ENCODE results near the gene TBX6. TPM values are rescaled to one million over a fixed set of nuclear protein-coding genes. Genes with fewer than 3 reads are reported as not detected.

The TBX6 gene, protein sequence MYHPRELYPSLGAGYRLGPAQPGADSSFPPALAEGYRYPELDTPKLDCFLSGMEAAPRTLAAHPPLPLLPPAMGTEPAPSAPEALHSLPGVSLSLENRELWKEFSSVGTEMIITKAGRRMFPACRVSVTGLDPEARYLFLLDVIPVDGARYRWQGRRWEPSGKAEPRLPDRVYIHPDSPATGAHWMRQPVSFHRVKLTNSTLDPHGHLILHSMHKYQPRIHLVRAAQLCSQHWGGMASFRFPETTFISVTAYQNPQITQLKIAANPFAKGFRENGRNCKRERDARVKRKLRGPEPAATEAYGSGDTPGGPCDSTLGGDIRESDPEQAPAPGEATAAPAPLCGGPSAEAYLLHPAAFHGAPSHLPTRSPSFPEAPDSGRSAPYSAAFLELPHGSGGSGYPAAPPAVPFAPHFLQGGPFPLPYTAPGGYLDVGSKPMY
- 0.14 to 0.31 TPM (median 0.30 TPM) in 5 replicates for total RNA-seq (2022; extraction: Qiagen RNA extraction)

GRCh38 chr16:30091474-30092372, at the start of gene TBX6:
Gene TBX6 (minus strand): TSS chr16:30091924. CDS start chr16:30091193, 731 bp downstream.

DNA sequence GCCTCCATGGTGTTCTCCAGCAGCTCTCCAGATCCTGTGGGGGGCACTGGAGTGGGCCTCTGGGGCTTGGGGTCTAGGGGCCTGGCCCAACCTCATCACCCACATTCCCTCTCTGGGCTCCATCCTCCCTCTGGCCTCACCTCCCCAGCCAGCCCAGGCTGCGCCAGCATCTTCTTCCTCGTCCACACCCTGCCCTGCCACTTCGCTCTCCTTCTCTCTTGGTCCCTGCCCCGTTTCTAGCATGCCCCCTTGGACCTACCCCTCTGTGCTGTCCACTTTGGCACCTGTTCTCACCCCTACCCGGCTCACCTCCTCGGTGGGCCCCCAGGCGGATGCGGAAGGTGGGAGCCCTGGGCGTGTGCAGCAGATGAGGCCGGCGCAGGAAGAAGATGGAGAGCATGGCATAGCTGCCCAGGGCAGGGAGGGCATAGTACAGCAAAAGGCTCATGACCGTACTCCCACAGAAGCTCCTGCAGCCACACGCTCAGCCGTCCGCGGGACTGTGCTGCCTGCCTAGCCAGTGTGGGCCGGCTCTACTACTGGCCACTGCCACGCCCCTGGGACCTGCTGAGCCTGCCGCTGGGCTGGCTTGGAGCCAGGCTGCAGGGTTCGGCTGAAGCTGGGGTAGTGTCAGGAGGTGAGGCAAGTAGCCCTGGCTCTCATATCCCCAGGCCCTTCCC, 21.4 kb upstream of the TBX6 start, which contains the start of gene GDPD3:
Gene GDPD3 (minus strand): TSS at position 507 of the 680 bp plus-strand sequence. CDS start 59 bp downstream, at position 448.

DNA sequence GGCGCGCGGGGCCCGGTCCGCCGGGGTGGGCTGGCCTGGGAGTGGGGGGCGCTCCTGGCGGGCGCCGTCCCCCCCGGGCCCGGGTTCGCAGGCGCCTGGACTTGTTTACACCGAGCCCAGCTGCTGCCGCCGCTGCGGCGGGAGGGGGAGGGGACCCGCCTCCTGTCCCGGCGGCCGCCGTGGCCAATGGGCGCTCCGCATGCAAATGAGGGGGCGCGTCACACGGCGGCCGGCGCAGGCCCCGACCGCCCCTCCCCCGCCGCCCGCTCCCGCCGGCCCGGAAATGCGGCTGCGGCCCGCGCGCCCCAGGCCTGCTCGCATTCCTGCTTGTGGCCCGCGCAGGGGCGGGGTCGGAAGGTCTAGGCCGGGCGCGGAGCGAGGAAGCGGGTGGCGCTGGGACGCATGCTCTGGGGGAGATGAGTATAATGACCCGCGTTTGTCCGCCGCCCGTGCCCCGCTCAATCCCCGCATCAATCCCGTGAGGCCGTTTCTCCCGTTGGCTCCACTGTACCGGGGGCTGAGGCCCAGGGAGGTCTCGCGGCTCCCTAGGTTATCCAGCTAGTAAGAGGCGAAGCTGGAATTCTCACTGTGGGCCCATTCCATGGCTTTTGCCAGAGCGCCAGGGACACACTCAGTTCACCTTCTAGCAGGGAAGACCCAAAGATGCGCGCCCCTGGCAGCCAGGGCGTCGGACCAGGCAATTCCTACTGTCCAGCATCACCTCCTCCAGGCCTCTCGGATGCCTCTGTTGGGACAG, 4.6 kb upstream of the TBX6 start, which contains the start of gene YPEL3:
Gene YPEL3 (minus strand): TSS at position 109 of the 757 bp plus-strand sequence. CDS start 731 bp downstream, outside the sequence.

DNA sequence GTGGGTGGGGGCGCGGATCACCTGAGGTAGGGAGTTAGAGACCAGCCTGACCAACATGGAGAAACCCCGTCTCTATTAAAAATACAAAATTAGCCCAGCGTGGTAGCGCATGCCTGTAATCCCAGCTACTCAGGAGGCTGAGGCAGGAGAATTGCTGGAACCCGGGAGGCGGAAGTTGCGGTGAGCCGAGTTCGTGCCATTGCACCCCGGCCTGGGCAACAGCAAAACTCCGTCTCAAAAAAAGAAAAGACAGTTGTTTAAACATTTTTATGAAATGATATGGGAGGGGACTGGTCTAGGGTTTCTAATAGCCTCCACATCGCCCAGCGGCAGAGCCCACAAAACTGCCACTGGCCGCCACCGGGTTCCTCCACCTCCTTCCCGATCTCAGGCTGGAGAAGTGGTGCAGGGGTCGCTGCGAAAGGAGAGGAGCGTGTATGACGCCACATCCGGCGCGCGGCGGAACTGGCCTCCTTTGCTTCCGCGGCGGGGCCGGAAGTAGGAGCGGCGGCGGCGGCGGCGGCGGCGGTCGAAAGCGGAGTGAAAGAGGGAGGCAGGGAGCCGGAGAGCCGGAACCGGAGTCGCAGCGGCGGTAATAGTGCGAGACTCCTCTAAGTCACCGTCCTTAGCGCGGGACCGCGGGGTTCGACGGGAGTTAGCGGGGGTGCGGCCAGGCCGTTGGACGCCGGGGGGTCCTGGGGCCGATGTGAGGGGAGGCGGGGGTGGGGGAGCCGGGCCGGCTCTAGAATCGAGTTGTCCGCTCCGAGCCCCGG, 16.0 kb downstream of the TBX6 start, which contains the start of gene PPP4C:
Gene PPP4C (plus strand): TSS at position 492 of the 773 bp plus-strand sequence. CDS start 384 bp downstream, outside the sequence.

DNA sequence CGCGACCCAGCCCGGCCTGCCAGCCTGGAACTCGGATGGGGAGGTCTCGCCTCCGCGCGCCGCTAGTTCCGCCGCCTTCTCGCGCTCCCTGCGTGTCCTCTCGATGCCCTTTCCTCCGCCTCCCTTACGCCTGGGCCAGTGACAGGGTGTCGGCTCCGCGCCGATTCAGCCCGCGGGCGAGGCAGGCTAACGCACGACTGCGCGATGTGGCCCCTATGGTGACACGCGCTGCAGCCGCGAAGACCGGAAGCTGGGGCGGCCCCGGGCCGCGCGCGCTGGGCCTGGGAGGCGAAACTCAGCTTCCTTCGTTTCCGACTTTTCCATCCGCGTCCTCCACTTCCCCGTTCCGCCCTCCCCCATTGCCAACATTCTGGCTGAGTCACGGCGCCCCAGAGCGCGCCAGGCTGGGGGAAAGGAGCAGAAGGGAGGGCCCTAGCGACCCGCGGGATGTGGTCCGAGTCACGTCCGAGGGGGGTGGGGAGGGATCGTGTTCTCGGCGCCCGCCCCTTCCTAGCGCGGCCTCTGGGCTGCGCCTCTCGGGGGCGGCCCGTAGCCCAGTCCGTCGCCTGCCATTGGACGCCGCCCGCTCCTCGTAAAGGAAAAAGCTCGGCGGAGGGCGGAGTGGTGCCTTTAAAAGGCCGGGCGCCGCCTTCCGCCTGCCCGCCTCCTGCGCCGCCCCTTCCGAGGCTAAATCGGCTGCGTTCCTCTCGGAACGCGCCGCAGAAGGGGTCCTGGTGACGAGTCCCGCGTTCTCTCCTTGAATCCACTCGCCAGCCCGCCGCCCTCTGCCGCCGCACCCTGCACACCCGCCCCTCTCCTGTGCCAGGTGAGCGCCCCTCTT, 26.4 kb downstream of the TBX6 start, which contains the start of gene ALDOA:
Gene ALDOA (plus strand): TSS at position 659 of the 841 bp plus-strand sequence. CDS start 1,138 bp downstream, outside the sequence.

Other genes with a start within 250 kb of the TBX6 start
- 61.3 to 95.2 TPM (median 91.3 TPM) in 5 replicates for gene CDIPT, start 228.7 kb downstream of the TBX6 start, total RNA-seq (2022; extraction: Qiagen RNA extraction)
- 16.9 to 23.4 TPM (median 21.0 TPM) in 5 replicates for gene SEZ6L2, start 192.4 kb downstream of the TBX6 start, total RNA-seq (2022; extraction: Qiagen RNA extraction)
- 14.6 to 28.2 TPM (median 22.7 TPM) in 5 replicates for gene ASPHD1, start 191.4 kb downstream of the TBX6 start, total RNA-seq (2022; extraction: Qiagen RNA extraction)
- 10.2 to 16.4 TPM (median 14.5 TPM) in 5 replicates for gene KCTD13, start 165.7 kb downstream of the TBX6 start, total RNA-seq (2022; extraction: Qiagen RNA extraction)
- gene TMEM219, start 129.8 kb downstream of the TBX6 start, total RNA-seq (2022; extraction: Qiagen RNA extraction), result 82.6 to 101 TPM (median 99.1 TPM) in 5 replicates
- gene TAOK2, start 118.1 kb downstream of the TBX6 start, total RNA-seq (2022; extraction: Qiagen RNA extraction), result 25.2 to 31.2 TPM (median 30.1 TPM) in 5 replicates
- gene HIRIP3, start 96.3 kb downstream of the TBX6 start, total RNA-seq (2022; extraction: Qiagen RNA extraction), result 14.6 to 18.0 TPM (median 15.5 TPM) in 5 replicates
- 99.1 to 113 TPM (median 102 TPM) in 5 replicates for gene INO80E, start 95.7 kb downstream of the TBX6 start, total RNA-seq (2022; extraction: Qiagen RNA extraction)
- 1.3 to 1.9 TPM (median 1.8 TPM) in 5 replicates for gene DOC2A, start 80.9 kb downstream of the TBX6 start, total RNA-seq (2022; extraction: Qiagen RNA extraction)
- gene C16orf92, start 68.7 kb downstream of the TBX6 start, total RNA-seq (2022; extraction: Qiagen RNA extraction), result not detected in 5 replicates
- 0.22 to 0.39 TPM (median 0.26 TPM) in 5 replicates for gene TLCD3B, start 60.7 kb downstream of the TBX6 start, total RNA-seq (2022; extraction: Qiagen RNA extraction)
- gene ALDOA, start 26.2 kb downstream of the TBX6 start, total RNA-seq (2022; extraction: Qiagen RNA extraction), result 1,572 to 1,866 TPM (median 1,761 TPM) in 5 replicates
- gene PPP4C, start 15.9 kb downstream of the TBX6 start, total RNA-seq (2022; extraction: Qiagen RNA extraction), result 135 to 153 TPM (median 146 TPM) in 5 replicates
- 4.3 to 9.4 TPM (median 8.6 TPM) in 5 replicates for gene YPEL3, start 4.3 kb upstream of the TBX6 start, total RNA-seq (2022; extraction: Qiagen RNA extraction)
- 0.61 to 1.6 TPM (median 1.0 TPM) in 5 replicates for gene GDPD3, start 21.6 kb upstream of the TBX6 start, total RNA-seq (2022; extraction: Qiagen RNA extraction)
- gene MAPK3, start 31.3 kb upstream of the TBX6 start, total RNA-seq (2022; extraction: Qiagen RNA extraction), result 30.6 to 36.7 TPM (median 34.4 TPM) in 5 replicates
- gene CORO1A, start 91.7 kb upstream of the TBX6 start, total RNA-seq (2022; extraction: Qiagen RNA extraction), result 1.9 to 2.9 TPM (median 2.0 TPM) in 5 replicates
- 116 to 229 TPM (median 187 TPM) in 5 replicates for gene BOLA2B, start 101.7 kb upstream of the TBX6 start, total RNA-seq (2022; extraction: Qiagen RNA extraction)
- gene SLX1A, start 102.0 kb upstream of the TBX6 start, total RNA-seq (2022; extraction: Qiagen RNA extraction), result 13.0 to 20.0 TPM (median 16.4 TPM) in 5 replicates
- gene SULT1A3, start 107.3 kb upstream of the TBX6 start, total RNA-seq (2022; extraction: Qiagen RNA extraction), result 4.3 to 8.0 TPM (median 5.8 TPM) in 5 replicates
- gene NPIPB13, start 156.6 kb upstream of the TBX6 start, total RNA-seq (2022; extraction: Qiagen RNA extraction), result 1.8 to 3.6 TPM (median 2.4 TPM) in 5 replicates